GM19372 (cell line): ENCODE results near the gene PTPRN2.
"Not testable (repeated sequence)": the region's sequence is repeated elsewhere in the genome, so short reads cannot be mapped to it uniquely, and the experiment has no call there.

ENCODE experiments used
- ATAC-seq: cut with Tn5 transposase; IDR thresholded peaks from one replicate; pipeline ENCODE4 v1.9.1; 2021; ENCODE audit warnings: mild to moderate bottlenecking, low read depth, moderate library complexity; ENCODE audit not compliant: unreplicated experiment

PTPRN2 gene

GRCh38 chr7:158409816-158410330, 177.8 kb downstream of the PTPRN2 start:
- no peak for ATAC-seq

- no peak for ATAC-seq
These were observed 178.5 kb downstream of the PTPRN2 start for GRCh38 chr7:158409120-158409519.

GRCh38 chr7:158408318-158408920, 179.2 kb downstream of the PTPRN2 start:
- ATAC-seq: no peak

- ATAC-seq: no peak
These were observed 179.9 kb downstream of the PTPRN2 start for GRCh38 chr7:158407581-158408317.

- ATAC-seq: no peak
These were observed 180.8 kb downstream of the PTPRN2 start for GRCh38 chr7:158406801-158407200.

- no peak for ATAC-seq
These were observed 181.3 kb downstream of the PTPRN2 start for GRCh38 chr7:158406364-158406763.

- ATAC-seq: not testable (repeated sequence)
These were observed 181.9 kb downstream of the PTPRN2 start for GRCh38 chr7:158405771-158406170.

GRCh38 chr7:158405324-158405723, 182.3 kb downstream of the PTPRN2 start:
- ATAC-seq: no peak

GRCh38 chr7:158404031-158404761, 183.4 kb downstream of the PTPRN2 start:
- no peak for ATAC-seq

- no peak for ATAC-seq
These were observed 184.4 kb downstream of the PTPRN2 start for GRCh38 chr7:158403013-158403821.

- no peak for ATAC-seq
These were observed 185.2 kb downstream of the PTPRN2 start for GRCh38 chr7:158402471-158402870.

- ATAC-seq: no peak
These were observed 185.8 kb downstream of the PTPRN2 start for GRCh38 chr7:158401826-158402225.

GRCh38 chr7:158401295-158401694, 186.3 kb downstream of the PTPRN2 start:
- ATAC-seq: no peak

GRCh38 chr7:158400601-158401225, 186.9 kb downstream of the PTPRN2 start:
- no peak for ATAC-seq

- no peak for ATAC-seq
These were observed 187.9 kb downstream of the PTPRN2 start for GRCh38 chr7:158399762-158400161.

GRCh38 chr7:158398750-158399149, 188.9 kb downstream of the PTPRN2 start:
- ATAC-seq: no peak

GRCh38 chr7:158397885-158398284, 189.7 kb downstream of the PTPRN2 start:
- ATAC-seq: no peak

- no peak for ATAC-seq
These were observed 190.4 kb downstream of the PTPRN2 start for GRCh38 chr7:158396982-158397862.

GRCh38 chr7:158396301-158396905, 191.2 kb downstream of the PTPRN2 start:
- no peak for ATAC-seq
